Measurements from ENCODE around the gene LRP1.

GRCh38 chr12:57222286-57223190, 94.3 kb downstream of the LRP1 start:
- TF ChIP-seq, protein P1, sequence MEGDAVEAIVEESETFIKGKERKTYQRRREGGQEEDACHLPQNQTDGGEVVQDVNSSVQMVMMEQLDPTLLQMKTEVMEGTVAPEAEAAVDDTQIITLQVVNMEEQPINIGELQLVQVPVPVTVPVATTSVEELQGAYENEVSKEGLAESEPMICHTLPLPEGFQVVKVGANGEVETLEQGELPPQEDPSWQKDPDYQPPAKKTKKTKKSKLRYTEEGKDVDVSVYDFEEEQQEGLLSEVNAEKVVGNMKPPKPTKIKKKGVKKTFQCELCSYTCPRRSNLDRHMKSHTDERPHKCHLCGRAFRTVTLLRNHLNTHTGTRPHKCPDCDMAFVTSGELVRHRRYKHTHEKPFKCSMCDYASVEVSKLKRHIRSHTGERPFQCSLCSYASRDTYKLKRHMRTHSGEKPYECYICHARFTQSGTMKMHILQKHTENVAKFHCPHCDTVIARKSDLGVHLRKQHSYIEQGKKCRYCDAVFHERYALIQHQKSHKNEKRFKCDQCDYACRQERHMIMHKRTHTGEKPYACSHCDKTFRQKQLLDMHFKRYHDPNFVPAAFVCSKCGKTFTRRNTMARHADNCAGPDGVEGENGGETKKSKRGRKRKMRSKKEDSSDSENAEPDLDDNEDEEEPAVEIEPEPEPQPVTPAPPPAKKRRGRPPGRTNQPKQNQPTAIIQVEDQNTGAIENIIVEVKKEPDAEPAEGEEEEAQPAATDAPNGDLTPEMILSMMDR (conservative IDR thresholded peaks at IDR 0.05; ENCODE audit: low read depth, low read length), result no peak
- TF ChIP-seq EZH2phosphoT487 (IDR thresholded peaks at IDR 0.05; ENCODE audit: borderline replicate concordance, low read length) (no peak), EZH2 (IDR thresholded peaks at IDR 0.05; ENCODE audit: low read length, unreplicated experiment) (no peak)
